GM18868 (cell line): Measurements from ENCODE around the gene GPAT2.
"Not testable (repeated sequence)": the region's sequence is repeated elsewhere in the genome, so short reads cannot be mapped to it uniquely, and the experiment has no call there.

Source experiments
- ATAC-seq: cut with Tn5 transposase; IDR thresholded peaks from one replicate; pipeline ENCODE4 v1.9.1; 2021; ENCODE audit warnings: mild to moderate bottlenecking, moderate library complexity; ENCODE audit not compliant: unreplicated experiment

The GPAT2 gene

DNA sequence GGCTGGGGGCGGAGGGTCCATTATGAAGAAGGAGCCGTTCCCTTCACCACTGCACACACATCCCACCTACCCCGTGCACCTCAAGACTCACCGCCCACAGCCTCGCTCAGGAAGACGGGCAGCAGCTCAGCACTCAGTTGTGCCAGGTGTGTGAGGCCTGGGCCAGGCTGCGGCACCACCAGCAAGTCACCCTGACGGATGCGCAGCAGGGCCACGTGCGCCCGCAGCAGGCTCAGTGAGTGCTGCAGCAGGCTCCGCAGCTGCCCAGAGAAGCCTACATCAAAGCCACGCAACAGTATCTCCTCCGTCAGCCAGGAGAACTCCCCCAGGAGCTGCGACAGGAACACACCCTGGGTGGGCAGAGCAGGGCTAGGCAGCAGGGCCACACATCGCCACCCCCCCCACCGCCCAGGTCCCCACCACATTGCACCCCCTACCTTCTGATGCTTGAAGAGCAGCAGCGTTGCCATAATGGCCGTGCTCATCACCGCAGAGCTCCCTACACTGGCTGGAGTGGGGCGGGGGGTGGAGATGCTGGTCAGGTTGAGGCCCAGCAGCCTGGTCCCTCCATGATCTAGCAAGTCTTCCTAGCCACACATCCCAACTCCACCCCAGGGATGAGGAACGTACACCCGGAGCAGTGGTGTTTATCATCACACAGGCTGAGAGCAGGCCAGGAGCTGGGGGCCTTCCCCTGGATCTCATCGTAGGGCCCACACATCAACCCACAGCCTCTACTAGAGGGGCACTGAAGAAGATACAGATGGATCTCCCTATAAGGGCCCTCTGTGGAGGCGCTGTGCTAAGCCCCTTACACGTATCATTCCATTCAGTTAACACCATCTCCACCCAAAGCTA, 10.2 kb downstream of the GPAT2 start:
- no peak for ATAC-seq

DNA sequence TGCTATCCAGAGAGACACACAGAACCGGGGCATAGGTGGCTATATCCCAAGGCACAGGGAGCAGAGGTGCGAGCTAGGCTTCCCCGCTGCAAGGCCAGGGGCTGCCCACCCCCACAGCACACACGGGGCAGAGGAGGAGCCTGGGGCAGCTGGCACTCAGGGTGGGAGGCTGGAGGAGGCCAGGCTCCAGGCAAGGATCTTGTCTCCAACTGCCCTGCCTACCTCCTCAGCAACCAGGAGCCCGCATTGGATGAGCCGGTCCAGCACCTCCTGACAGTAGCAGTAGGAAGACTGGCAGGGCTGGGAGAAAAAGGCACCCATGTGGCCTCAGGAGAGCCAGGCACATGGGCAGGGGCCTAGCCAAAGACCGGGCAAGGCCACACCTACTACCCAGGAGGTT, 11.0 kb downstream of the GPAT2 start:
- ATAC-seq, result not testable (repeated sequence)

DNA sequence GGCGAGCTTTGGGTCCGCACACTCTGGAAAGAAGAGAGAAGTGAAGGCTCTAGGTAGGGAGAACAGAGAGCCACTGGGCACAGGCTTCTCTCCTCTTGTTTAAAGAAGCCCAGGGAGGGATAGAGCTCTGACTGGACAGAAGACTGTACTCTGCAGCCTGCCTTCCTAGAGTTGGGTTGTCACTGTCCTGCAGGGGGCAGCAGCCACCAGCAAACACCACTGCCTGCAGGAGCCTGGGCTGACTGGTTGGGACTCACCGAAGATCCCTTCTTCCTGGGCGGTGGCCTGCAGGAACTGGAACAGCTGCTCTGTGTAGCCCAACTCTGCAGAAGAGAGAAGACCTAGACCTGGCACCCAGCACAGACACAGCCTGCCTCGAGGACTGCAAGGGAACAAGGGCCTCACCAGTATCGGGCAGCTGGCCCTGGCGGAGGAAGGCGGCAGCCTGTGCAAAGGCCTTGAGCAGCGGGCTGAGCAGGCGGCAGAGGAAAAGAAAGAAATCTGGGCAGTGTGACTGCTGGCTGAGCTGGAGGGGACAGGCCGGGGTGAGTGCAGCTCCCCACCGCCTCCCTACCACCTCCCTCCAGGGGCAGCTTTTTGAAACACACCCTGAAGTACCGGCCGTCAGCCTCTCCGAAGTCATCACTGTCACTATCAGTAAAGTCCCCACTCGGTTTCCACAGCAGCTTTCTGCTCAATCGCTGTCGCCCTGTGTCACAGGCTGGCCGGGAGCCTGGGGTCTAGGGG, 11.8 kb downstream of the GPAT2 start:
- not testable (repeated sequence) for ATAC-seq

DNA sequence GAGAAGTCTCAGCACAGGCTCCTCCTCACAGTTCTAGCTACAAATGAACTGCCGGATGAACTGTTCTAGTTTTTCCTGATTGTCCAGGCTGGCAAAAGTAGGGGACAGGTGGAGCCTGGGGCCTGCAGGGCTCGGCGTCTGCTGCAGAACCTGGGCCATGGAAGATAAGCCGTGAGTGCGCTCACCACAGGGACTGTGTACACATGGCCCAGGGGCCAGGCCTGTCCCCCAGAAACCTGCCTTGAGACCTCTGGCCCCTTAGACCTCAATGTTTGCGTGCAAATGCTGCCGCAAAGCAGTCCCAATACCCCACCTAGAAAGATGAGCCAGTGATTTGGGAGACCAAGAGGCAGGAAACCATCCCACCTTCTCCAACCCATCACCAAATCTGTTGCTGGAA, 12.6 kb downstream of the GPAT2 start:
- not testable (repeated sequence) for ATAC-seq

DNA sequence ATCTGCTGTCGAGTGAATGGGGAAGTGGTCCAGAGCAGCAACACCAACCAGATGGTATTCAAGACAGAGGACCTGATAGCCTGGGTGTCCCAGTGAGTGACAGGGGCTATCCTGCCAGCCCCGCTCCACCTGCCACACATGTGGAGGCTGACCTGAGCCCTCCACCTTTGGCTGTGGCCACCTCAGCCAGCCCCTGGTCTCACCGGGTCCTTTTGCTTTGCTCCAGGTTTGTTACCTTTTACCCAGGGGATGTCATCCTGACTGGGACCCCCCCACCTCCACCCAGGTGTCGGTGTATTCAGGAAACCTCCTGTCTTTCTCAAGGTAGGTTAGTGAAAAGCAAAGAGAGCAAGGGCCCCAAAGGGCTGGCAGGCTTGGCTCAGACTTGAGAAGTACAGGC, 13.6 kb downstream of the GPAT2 start:
- not testable (repeated sequence) for ATAC-seq

DNA sequence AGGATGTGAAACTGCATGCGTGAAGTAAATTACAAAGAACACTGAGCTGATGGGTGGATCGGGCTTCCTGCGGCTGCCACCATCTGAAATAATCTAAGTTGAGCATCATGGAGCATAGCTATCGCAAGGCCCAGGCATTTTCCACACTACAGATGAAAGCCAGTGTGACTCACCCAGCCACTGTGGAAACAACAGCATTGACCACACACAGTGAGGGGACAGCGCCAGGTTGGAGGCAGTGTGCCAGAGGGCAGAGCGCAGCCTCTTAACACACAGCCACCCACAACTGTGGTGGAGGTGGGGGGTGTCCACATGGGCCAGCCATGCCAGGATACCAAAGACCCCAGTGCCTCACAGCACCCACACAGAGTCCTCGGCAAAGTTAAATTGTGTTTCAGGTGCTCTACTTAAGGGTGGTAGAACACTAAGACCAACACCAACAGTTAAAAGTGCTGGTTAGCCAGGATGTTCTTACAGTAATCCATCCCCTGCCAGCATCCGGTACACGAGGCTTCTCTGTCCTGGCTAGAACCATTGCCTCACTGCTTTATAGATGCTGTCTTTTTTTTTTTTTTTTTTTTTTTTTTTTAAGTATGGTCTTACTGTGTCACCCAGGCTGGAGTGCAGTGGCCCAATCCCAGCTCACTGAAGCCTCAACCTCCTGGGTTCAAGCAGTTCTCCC, 14.7 kb downstream of the GPAT2 start:
- not testable (repeated sequence) for ATAC-seq

DNA sequence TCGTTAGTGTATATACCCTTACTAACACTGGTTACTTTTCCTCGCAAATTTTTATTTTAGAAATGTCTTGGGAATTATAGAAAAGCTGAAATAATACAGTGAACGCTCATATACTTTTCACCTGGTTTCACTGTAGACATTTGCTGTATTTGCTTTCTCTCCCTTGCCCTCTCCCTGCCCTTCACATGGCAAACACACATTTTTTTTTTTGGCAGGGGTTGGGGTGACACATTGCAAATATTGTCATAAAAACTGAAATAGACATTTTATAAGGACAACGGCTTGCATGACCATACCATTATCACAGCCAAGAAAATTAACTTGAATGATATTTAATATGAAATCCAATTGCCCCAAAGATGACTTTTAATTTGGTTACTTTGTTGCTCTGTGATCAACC, 18.4 kb downstream of the GPAT2 start:
- not testable (repeated sequence) for ATAC-seq

DNA sequence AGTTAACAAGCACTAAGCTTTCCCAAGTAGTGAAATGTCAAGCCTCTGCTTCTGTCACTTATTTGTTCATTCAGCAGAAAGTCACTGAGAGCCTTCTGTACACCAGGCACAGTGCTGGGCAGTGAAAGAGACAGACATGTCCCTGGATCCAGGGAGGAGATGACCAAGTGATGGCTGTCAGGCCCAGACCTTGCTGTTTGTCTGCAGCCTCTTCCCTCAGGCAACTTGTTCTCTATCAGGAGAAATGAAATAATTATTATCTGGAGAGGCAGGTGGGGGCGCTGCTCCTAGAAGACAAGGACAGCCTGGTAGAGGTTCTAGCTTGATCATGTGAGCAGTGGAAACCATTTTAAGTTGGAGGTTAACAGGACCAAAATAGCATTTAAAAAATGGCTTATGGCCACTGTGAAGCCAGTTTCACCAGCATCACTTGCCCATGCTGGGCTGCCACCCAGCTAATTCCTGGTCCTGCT, 21.9 kb downstream of the GPAT2 start:
- not testable (repeated sequence) for ATAC-seq

DNA sequence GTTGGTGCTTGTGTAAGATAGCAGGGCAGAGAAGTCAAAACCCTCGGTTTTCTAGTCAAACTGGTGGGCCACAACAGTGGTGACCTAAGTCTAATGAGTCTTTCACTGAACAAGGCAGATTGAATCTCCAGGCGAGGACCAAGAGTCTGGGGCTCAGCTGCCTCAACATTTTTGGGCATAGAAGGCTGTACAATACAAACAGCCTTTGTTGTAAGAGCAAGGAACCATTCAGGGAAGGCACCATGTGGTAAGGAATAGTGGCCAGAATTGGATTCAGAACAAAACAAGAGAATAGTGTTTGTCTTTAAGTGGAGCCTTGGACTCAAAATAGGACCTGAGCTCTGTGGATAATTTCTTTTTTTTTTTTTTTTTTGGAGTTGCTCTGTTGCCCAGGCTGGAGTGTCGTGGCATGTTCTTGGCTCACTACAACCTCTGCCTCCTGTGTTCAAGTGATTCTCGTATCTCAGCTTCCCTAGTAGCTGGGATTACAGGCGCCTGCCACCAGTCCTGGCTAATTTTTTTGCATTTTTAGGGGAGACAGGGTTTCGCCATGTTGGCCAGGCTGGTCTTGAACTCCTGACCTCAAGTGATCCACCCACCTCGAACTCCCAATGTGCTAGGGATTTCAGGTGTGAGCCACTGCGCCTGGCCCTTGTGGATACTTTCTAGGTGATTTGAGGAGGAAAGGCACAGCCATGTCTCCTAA, 22.5 kb downstream of the GPAT2 start:
- ATAC-seq, result not testable (repeated sequence)

DNA sequence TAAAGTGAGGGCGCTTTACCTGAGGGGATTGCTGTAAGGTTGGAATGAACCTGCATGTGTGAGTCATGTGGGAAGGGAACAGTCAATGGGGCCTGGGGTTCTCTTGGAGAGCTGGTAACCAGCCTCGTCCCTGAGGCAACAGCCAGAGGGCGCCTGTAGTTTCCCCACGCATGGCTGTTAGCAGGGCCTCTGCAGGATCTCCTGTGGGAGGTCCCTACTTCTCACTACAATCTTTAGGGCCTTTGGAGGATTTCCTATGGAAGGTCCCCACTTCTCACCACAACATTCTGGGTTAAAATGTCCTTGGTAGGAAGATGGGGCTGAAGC, 23.6 kb downstream of the GPAT2 start:
- ATAC-seq, result peak; percentile 33

DNA sequence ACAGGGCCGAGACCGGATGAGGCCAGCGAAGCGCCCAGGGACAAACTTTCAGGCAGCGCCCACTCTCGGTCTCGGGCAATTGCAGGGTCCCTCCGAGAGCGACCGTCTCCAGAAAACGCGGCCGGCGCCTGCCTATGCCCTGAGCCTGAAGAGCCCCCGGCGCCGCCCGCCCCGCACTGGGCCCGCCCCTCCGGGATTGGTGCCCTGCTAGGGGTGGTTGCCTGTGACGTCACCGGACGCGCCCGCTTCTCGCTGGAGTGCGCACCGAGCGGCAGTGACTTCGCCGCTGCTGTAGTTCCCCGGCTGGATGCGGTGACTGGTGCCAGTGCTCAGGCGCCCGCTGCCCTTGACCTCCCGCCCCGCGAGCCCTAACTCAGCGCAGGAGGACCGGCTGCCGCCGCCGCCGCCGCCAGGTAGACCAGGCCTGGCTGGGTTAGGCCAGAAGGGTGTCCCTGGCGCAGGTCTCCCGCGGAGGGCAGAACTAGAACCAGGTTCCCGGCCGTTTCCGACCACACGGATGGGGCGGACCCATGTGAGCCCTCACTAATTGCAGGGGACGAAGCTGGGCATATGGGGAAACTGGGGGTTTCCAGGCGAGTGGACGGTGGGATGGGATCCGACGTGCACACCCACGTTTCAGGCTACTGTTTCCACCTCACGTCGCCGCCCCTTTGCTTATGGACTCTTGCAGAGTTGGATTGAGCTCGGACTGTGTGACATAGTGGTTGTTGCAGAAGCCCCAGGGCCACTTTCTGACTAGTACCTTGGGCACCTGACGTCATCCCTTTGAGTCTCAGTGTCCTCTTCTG, 24.2 kb downstream of the GPAT2 start:
- peak; percentile 97 for ATAC-seq

DNA sequence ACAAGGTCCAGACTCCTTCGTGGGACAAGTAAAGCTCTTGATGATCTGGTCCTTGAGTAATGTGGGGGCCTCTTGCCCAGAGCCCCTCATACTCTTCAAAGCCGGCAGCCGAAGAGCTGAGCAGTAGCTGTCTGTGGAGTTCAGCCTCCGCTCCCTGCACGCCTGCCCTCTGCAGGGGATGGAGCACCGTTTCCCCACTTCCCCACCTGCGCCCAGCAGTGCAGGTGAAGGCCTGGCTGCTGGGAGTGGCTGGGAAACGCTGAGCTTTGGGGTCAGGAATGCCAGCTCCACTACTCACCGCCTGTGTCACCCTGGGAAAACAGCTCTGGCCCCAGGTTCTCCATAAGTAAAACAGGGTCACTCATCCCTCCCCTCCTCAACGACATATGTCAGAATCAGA, 24.9 kb downstream of the GPAT2 start:
- not testable (repeated sequence) for ATAC-seq

DNA sequence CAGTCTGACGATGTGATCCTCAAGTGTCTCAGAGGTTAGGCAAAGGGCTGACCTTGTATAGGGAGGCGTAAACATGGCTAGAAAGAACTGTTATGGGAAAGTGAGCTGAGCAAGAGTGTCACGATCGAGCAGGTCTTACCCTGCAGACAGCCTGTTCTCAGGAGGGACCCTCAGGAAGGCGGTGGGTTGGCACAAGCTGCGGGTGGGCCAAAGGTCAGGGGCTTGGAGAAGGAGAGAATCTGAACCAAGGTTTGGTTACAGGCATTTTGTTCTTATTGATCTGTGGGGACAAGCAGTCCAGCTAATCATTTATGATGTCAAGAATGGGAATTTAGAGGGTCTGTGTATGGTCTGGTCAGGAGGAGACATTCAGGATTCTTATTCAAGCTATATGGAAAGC, 26.7 kb downstream of the GPAT2 start:
- ATAC-seq, result not testable (repeated sequence)

DNA sequence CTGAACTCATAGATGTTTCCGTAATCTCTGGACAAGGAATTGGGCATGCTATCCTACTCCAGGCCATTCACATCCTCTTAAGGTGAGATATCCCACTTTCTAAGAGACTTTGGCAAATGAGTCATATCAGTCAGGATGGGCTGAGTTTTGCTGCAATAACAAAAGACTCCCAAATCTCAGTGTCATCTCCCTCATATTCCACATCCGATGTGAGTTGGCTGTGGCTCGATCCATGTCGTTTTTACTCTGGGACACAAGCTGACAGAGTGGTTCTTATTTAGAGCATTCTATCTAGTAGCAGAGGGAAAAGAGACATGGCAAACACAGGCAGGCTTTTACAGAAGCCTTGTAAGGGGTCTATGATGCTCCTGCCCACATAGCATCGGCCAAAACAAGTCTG, 28.5 kb downstream of the GPAT2 start:
- ATAC-seq, result not testable (repeated sequence)

DNA sequence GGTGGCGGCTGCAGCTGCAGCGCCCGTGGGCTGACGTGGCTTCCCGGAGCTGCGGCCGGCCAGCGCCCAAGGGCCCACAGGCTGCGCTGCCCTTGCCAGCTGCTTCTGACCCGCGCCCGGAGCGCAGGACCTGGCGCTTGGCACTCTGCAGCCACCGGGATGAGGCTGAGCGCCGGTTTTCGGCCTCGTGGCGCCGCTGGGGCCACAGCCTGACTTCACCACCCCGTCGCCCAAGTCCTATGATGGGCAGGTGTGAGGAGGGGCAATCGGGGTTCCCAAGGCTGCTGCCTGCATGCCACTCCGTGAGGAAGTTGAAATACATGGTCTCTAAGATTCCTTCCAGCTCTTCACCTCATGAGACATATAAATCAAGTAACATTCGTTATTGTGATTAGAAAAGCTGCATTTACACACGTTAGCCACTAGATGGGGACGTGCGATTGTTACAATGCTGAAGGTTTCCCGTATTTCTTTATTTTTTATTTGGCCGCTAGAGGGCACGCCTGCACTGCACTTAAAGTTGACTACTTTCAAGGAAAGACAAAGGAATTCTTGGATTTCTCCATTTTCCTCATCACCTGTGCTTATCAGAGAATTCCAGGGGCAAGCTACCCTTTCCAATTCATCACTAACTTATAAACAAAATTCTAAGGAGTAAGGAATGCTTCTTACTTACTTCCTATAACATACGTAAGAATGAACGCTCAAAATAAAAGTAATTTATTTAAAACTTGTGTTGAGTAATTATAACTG, 42.0 kb downstream of the GPAT2 start:
- peak; percentile 43 for ATAC-seq

DNA sequence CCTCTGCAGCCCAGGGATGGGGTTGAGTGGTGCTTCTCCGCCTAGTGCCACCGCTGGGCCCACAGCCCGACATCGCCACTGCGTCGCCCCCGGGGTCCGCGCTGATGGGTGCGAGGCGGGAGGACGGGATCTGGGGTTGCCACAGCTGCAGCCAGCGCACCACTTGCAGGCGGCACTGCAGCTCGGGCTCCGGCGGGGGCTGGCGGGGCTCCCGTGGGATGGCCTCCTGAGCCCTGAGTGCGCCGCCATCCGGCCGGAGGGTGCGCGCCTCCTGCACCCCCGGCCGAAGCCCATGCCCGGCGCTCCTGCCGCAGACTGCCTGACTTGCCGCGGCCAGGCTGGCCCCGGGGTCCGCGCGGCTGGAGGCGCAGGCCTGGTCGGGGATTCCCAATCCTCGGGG, 42.6 kb downstream of the GPAT2 start:
- peak; percentile 43 for ATAC-seq

DNA sequence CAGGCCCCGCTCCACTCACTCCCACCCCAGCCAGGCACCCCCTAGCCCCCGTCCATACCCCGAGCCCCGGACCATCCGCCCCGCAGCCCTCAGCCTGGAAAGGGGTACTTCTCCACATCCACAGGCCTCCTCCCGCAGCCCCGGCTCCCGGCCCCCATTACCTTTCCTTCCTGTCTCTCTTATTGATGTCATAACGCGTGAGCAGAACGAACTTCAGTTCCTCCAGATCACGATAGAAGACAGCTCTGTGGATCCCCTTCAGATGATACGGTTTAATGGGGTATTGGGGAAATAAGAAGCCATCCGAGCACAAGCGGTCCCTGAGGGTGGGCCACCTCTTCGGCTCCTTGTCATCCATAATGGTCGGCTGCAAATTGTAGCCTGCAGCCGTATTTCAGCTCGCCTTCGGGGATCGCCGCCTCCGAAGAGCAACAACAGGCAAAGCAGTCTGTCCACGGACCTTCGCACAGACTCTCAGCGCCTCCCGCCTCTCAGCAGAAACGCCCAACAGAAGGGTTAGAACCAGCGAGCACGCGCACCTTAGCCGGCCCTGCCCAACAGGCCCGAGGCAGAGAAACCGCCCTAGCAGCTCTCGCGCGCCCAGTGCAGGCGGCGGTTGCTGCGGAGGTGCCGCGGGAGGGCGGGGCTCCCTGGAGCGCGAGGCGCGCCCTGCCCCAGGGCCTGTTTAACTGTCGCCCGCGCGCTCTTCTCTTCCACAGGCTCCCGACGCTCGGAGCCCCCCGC, 43.2 kb downstream of the GPAT2 start, which contains the start of gene ANKRD36C:
Gene ANKRD36C, minus strand, starts transcription at position 474 of the 744 bp plus-strand sequence. Its CDS starts 116 bp downstream, at position 358.
- ATAC-seq, result peak; percentile 93

DNA sequence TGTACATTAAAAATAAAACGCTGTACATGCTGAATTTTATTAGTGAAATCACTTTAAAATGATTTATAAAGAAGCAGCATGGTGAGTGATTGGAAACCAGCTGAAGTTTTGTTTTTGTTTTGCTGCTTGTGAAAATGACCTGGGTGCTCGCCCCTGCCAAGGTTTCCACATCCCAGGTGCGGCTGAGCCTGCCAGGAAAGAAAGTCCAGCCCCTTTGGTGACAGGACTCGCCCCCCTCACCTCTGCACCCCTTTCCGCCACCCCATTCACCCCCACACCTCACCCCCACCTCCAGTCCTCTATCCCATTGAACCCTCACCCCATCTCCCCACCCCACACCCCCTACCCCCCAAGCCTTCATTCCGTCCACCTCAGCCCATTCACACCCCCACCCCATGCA, 43.8 kb downstream of the GPAT2 start:
- not testable (repeated sequence) for ATAC-seq
